ENCODE results near the gene EHD2.
"Not testable (repeated sequence)": the region's sequence is repeated elsewhere in the genome, so short reads cannot be mapped to it uniquely, and the experiment has no call there.

Gene EHD2, protein sequence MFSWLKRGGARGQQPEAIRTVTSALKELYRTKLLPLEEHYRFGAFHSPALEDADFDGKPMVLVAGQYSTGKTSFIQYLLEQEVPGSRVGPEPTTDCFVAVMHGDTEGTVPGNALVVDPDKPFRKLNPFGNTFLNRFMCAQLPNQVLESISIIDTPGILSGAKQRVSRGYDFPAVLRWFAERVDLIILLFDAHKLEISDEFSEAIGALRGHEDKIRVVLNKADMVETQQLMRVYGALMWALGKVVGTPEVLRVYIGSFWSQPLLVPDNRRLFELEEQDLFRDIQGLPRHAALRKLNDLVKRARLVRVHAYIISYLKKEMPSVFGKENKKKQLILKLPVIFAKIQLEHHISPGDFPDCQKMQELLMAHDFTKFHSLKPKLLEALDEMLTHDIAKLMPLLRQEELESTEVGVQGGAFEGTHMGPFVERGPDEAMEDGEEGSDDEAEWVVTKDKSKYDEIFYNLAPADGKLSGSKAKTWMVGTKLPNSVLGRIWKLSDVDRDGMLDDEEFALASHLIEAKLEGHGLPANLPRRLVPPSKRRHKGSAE

DNA sequence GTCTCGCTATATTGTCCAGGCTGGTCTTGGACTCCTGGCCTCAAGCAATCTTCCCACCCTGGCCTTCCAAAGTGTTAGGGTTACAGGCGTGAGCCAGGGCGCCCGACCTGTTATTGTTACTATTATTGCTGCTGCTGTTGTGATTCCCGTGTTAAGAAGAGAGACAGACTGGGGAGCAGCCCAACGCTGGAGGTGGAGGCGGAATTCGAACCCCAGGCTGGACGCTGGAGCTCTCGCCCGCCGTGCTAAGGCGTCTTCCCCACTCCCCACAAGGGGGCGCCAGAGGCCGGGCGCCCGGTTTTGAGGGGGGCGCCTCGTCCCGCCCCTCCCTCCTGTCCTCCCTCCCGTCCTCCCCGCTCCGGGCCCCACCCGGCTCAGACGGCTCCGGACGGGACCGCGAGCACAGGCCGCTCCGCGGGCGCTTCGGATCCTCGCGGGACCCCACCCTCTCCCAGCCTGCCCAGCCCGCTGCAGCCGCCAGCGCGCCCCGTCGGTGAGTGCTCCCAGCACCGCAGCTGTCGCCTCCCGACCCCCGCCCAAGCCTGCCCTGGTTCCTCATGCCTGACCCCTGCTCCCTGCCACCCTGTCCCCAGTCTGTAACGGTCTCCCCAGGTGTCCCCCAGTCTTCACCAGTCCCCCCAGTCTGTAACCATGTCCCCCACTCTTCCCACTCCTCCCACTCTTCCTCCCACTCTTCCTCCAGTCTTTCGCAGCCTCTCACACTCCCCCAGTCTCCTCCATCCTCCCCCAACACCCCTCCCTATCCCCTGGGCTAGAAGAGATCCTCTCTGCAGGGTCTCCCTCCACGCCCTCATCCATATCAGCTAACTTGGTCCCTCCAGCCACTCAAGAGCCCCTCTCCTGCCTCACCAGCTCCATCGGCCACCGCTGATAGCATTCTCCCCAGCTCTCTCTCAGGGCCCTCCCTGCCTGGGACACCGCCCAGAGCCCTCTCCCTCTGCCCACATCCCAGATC, at the start of gene EHD2:
EHD2 (plus strand) TSS at position 377 of the 976 bp plus-strand sequence. CDS start 3,191 bp downstream, outside the sequence.
- DNase-seq = peak; percentile 52

DNA sequence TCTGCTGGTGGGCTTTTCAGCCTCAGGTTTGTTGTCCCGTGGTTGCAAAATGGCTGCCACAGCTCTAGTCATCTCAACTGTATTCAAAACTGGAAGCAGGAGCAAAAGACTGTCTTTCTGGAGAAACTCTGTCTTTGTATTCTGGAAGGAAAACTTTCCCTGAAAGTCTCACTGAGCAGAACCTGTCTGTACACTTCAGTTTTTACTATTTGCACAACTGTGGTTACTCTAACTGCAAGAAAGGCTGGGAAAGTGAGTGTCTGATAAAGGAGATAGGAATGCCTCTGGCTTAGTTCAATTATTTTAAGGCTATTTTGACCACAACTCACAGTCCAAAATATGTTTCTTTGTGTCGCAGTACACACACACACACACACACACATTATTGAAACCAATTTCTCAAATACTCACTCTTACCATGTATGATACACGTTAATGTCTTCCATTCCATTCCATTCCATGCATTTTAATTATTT, 49.7 kb upstream of the EHD2 start:
- DNase-seq = no peak

DNA sequence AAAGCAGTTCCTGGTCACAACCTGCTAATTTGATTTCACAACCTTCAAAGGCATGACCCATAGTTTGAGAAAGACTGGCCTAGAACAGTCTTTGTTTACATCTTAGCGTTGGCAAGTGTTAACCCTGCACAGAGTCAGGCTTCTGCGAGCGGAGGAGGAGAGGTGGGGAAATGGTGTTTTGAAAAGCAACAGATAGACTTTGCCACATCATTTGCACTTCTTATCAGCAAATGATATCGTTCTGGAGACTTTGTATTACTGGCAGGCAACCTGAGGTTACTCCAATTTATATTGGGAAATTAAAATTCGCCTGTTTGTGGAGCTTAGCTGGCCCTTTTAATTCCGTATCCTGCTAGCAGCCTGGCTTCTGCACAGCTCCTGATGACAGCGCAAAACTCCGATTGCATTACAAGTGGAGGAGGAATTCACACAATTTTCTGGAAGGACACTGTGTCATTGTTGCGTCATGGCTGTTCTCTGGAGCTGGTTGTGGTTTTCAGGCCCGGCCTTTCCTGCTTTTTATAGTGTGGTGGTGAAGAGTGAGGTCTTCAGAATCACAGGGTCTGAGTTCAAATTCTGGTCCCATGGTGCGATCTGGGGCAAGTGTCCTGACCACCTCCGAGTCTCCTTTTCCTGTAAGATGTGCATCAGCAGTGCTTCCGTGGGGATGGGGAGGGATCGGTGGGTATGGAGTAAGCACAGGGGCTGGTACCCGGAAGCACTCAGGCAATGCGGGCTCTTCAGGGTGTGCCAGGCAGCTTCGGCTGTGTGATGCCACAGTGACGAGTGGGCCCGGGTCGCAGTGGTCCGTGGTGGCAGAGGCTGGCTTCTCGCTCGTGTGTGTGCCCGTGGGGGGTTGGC, 49.1 kb upstream of the EHD2 start:
- no peak for DNase-seq

DNA sequence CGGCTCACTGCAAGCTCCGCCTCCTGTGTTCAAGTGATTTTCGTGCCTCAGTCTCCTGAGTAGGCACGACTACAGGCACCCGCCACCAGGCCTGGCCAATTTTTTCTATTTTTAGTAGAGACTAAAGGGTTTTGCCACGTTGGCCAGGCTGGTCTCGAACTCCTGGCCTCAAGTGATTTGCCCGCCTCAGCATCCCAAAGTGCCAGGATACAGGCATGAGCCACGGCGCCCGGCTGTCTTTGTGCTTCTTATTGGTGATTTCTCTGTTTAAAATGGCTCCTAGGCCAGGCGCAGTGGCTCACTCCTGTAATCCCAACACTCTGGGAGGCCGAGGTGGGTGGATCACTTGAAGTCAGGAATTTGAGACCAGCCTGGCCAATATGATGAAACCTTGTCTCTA, 44.7 kb upstream of the EHD2 start:
- DNase-seq = not testable (repeated sequence)

DNA sequence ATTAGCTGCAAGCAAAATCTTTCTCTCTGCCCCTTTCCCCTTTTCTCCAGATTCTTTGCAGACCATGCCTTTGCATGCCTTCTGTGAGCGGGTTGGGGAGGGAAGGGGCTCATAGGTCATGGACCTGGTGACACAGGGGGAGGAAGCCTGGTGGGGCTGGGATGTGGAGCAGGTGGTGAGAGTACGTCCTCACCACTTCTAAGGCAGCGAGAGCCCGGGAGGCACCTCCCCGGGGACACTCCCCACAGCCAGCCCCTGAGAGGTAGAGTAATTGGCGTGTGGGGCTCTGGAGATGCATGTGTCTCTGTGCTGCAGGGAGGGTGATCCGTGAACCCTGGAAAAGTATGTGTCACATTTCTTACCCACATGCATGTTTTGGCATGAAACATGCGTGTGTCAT, 42.5 kb upstream of the EHD2 start:
- DNase-seq = no peak

DNA sequence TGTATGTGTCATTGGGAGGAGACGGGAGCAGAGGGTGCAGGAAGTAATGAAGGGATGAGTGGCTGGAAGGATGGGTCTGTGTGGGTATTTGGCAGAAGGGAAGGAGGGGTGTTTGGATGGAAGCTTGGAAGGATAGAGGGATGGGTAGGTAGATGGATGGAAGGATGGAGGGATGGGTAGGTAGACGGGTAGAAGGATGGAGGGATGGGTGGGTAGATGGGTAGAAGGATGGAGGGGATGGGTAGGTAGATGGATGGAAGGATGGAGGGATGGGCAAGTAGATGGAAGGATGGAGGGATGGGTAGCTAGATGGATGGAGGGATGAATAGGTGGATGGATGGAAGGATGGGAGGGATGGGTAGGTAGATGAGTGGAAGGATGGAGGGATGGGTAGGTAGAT, 41.7 kb upstream of the EHD2 start:
- DNase-seq = no peak

DNA sequence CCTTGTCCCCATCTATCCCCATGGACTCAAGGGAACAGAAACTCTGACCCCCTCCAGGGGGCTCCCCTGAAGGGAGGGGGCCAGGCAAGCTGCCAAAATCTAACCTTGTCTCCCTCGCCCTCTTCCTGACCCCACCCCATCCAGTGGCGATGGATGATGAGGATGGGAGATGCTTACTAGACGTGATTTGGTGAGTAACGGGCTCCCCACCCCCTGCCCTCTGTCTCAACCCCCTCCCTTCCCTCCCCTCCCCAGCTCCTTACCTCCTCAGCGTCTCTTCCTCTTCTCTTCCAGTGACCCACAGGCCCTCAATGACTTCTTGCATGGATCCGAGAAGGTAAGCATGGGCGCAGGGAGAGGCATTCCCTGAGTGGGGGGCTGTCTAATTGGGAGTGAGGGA, 39.8 kb upstream of the EHD2 start:
- no peak for DNase-seq

DNA sequence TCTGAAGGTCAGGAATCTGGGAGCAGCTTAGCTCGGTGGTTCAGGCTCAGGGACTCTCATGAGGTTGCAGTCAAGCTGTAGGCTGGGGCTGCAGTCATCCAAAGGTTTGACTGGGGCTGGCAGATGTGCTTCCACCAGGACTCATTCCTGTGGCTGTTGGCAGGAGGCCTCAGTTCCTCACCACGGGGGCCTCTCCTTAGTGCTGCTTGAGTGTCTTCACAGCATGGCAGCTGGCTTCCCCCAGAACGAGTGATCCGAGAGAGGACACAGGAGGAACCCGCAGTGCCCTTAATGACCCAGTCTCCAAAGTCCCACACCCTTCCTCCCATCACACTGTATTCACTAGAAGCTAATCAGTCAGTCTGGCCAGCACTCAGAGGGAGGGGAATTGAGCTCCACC, 38.7 kb upstream of the EHD2 start:
- no peak for DNase-seq

DNA sequence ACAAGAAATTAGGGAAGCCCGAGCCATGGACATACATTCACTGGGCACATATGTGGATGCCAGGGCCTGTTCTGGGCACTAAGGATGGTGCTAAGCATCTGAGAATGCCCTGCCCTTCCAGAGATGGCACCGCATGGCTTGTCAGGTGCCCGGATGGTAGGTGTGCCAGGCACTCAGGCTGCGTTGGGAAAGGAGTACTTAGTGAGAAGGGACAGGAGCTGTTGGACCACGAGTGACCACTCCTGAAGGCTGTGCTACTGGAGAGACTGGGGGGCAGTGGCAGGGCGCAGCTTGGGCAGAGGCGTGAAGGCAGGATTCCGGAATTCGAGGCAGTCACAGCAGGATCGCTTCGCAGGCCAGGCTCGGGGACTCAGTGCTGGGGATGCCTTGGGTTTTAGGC, 38.0 kb upstream of the EHD2 start:
- DNase-seq = no peak

DNA sequence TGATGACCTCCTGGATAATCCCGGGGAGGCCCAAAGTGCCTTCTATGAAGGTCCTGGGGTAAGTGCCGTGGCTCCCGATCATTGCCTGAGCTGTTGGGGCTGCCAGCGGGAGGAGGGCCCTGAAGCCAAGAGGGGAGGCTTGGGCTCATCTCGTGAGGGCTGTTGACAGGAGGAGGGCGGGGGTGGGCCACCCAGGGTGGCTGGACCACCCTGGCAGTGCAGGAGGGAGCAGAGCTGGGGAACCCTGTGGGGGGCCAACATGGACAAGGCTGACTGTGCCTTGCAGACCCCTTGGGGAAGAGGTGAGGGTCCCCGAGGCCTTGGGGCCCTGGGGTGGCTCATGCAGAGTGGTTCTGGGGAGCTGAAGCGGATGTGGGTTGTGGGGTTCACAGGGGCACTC, 37.4 kb upstream of the EHD2 start:
- DNase-seq = no peak

DNA sequence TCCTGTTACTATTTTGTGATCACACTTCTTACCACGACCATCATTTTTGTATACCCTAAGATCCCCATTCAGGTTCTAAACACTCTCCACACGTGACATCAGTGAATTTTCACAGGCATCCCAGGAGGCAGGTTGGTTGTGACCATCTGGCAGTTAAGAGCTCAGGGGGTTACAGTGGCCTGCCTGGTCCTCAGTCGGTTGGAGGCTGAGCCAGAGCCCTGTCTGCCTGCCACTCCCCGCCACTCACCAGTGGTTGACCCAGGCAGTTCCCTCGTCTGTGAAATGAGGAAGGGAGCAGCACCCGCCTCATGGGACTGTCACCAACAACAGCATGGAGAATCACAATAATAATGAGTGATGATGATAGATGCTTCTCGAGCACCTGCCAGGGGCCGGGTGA, 36.4 kb upstream of the EHD2 start:
- no peak for DNase-seq

DNA sequence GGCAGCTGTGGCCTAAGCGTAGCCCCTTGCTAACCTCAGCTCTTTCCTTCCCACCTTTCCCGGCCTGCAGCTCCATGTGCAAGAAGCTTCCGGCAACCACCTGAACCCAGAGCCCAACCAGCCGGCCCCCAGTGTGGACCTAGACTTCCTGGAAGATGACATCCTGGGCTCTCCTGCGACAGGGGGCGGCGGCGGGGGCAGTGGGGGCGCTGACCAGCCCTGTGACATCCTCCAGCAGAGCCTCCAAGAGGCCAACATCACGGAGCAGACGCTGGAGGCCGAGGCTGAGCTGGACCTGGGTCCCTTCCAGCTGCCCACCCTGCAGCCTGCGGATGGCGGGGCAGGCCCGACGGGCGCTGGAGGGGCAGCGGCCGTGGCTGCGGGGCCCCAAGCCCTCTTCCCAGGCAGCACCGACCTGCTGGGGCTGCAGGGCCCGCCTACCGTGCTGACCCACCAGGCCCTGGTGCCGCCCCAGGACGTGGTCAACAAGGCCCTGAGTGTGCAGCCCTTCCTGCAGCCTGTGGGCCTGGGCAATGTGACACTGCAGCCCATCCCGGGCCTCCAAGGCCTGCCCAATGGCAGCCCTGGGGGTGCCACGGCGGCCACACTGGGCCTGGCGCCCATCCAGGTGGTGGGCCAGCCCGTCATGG, 33.8 kb upstream of the EHD2 start:
- DNase-seq = no peak

DNA sequence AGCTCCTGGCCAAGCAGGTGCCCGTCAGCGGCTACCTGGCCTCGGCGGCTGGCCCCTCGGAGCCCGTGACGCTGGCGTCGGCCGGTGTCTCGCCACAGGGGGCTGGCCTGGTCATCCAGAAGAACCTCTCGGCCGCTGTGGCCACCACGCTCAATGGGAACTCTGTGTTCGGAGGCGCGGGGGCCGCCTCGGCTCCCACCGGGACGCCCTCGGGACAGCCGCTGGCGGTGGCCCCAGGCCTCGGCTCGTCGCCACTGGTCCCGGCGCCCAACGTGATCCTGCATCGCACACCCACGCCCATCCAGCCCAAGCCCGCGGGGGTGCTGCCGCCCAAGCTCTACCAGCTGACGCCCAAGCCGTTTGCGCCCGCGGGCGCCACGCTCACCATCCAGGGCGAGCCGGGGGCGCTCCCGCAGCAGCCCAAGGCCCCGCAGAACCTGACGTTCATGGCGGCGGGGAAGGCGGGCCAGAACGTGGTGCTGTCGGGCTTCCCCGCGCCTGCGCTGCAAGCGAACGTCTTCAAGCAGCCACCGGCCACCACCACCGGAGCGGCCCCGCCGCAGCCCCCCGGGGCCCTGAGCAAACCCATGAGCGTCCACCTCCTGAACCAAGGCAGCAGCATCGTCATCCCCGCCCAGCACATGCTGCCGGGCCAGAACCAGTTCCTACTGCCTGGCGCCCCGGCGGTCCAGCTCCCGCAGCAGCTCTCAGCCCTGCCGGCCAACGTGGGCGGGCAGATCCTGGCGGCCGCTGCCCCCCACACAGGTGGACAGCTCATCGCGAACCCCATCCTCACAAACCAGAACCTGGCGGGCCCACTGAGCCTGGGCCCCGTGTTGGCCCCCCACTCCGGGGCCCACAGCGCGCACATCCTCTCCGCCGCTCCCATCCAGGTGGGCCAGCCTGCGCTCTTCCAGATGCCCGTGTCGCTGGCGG, 33.0 kb upstream of the EHD2 start:
- DNase-seq = no peak

DNA sequence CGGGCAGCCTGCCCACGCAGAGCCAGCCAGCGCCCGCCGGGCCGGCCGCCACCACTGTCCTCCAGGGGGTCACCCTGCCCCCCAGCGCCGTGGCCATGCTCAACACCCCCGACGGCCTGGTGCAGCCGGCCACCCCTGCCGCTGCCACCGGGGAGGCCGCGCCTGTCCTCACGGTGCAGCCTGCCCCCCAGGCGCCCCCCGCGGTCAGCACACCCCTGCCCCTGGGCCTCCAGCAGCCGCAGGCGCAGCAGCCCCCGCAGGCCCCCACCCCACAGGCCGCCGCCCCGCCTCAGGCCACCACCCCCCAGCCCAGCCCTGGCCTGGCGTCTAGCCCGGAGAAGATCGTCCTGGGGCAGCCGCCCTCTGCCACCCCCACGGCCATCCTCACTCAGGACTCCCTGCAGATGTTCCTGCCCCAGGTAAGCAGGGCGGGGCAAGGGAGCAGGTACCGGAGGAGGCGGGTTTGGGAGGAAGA, 32.3 kb upstream of the EHD2 start:
- no peak for DNase-seq

DNA sequence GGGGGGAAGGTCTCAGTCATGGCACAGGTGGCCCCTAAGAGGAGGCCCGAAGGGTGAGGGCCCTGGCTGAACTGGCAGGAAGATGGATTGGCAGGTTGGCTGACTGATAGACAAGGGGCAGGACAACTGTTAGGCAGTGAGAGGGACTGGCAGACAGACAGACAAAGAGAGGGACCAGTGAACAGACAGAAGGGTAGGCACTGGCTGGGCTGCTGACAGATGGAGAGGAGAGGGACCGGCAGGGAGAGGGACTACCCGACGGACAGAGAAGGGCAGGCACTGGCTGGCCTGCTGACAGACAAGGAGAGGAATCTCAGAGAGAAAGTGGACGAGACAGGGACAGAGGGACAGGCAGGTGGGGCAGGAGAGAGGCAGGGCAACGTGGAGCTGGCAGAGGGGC, 31.8 kb upstream of the EHD2 start:
- no peak for DNase-seq

DNA sequence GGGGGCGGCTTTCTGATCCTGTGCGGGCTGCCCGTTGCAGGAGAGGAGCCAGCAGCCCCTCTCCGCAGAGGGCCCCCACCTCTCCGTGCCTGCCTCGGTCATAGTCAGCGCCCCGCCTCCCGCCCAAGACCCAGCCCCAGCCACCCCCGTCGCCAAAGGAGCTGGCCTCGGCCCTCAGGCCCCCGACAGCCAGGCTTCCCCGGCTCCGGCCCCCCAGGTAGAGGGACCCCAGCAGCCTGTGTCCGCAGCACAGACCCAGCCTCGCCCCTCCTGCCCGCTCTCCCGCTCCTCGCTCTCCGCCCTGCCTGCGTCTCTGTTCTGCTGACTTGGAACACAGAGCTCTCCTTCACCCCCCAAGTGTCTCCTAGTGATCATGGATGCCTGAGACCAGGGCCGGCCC, 31.3 kb upstream of the EHD2 start:
- no peak for DNase-seq

DNA sequence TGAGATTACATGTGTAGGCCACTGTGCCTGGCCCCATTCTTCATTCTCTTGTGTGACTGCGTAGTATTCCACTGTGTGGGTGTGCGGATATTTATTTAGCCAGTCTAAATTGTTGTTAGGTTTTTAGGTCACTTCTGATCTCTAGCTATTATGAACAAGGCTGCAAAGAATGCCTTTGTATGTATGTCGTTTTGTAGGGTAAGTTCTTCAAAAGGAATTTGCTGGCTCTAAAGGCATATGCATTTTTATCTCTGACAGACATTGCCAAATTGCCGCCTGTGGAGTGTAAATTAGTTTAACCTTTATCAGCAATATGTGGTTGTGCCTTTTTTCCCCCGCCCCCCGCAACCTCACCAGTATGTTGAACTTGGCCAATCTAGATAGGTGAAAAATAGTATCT, 30.3 kb upstream of the EHD2 start:
- DNase-seq = no peak

DNA sequence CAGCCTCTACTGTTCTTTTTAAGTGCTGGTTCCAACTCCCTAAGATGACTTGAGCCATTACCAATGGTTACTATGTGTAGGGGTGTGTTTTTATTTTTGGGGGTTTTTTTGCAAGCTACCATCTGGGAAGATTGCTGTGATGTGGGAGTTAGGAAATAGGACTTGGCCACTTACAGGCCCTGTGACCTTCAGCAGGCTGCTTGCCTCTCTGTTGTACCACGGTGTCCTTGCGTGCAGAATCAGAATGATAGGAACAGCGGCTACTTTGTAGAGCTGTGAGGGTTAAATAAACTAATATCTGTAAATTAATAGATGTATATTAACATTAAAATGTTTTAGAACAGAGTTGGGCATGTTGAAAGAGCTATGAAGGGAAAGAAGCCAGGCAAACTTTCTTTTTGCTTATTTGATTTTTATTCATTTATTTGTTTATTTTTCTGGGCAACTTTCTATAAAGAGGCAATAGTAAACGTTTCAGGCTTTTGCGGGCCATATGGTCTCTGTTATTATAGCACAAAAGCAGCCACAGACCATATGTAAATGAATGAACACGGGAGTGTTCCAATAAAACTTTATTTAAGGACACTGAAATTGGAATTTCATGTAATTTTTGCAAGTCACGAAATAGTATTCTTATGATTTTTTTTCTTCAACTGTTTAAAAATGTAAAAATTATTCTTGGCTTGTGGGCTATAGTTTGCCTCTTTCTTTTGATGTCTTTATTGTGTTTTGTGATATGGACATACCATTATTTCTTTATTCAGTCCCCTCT, 26.4 kb upstream of the EHD2 start:
- DNase-seq = no peak

DNA sequence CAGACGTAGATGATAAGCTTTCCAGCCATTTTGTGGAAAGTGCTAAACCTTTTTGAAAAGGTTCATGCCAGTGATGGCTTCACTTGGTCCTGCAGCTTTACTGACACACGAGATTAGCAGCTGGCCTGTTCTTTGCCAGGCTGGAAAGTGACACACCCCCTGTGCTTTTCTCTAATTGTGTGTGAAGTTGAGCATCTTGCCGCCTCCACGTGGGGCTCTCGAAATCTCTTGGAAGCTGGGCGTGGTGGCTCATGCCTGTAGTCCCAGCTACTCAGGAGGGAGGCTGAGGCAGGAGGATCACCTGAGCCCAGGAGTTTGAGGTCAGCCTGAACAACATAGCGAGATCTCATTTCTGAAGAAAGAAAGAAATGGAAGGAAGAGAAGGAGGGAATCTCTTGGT, 25.3 kb upstream of the EHD2 start:
- no peak for DNase-seq

DNA sequence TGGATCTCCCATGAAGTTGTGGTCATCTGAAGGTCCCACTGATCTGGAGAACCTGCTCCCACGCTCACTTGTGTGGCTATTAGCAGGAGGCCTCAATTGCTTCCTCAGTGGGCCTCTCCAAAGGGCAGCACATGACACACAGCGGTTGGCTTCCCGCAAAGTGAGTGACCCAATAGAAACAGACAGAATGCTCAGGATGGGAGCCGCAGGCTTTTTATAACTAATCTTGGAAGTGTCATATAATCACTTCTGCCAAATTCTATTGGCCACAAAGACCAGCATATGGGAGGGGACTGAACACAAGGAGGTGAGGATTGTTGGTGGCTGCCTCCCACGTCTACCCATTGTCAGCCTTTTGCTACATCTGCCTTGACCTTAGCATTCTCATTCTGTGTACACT, 22.1 kb upstream of the EHD2 start:
- no peak for DNase-seq
